DND-41 (cell line): Measurements from ENCODE around the gene IL1RAPL2.

Experiments
- ATAC-seq: fragments of 200-7000 bp; cut with Tn5 transposase; 3 replicates; pipeline ENCODE4 v1.9.1; 2021; ENCODE audit warnings: low read depth; ENCODE audit not compliant: insufficient read depth
- DNase-seq: peaks from one replicate; pipeline ENCODE4 v3.0.0-alpha.2; 2020
- H2AFZ ChIP-seq: 2 replicates; pipeline ENCODE4 v1.6.0; 2012; ENCODE audit warnings: low read depth, low read length
- H3K27ac ChIP-seq: 2 replicates; pipeline ENCODE4 v1.5.1; 2012; ENCODE audit warnings: low read length, inconsistent platforms
- H3K27me3 ChIP-seq: fragments of 200-600 bp; sonication (generic); 2 replicates; pipeline ENCODE4 v1.6.0; 2012; ENCODE audit warnings: low read length, mild to moderate bottlenecking, inconsistent platforms; ENCODE audit not compliant: insufficient read depth, poor library complexity
- H3K36me3 ChIP-seq: 2 replicates; pipeline ENCODE4 v1.5.1; 2012; ENCODE audit warnings: low read length, inconsistent platforms; ENCODE audit not compliant: insufficient read depth
- H3K4me1 ChIP-seq: 2 replicates; pipeline ENCODE4 v1.5.1; 2012; ENCODE audit warnings: mild to moderate bottlenecking, low read length; ENCODE audit not compliant: insufficient read depth
- H3K4me2 ChIP-seq: 2 replicates; pipeline ENCODE4 v1.6.0; 2012; ENCODE audit warnings: mild to moderate bottlenecking, moderate library complexity, low read length, inconsistent platforms; ENCODE audit not compliant: insufficient read depth
- H3K4me3 ChIP-seq, 2 experiments: fragments of 200-600 bp in 1 of 2; shearing (Covaris generic) in 1 of 2; 2 replicates each; pipeline ENCODE4 v1.5.1; 2012 to 2016; ENCODE audit warnings: inconsistent platforms in 2 of 2, low read length in 2 of 2, mild to moderate bottlenecking in 2 of 2, low read depth in 1 of 2, moderate library complexity in 1 of 2
- H3K79me2 ChIP-seq: 2 replicates; pipeline ENCODE4 v1.6.0; 2012; ENCODE audit warnings: low read length, inconsistent platforms; ENCODE audit not compliant: insufficient read depth
- H3K9ac ChIP-seq: 2 replicates; pipeline ENCODE4 v1.6.0; 2012; ENCODE audit warnings: low read depth, mild to moderate bottlenecking, inconsistent platforms, low read length, moderate library complexity
- H3K9me3 ChIP-seq: 2 replicates; pipeline ENCODE4 v1.5.1; 2012; ENCODE audit warnings: low read length, moderate library complexity, mild to moderate bottlenecking, inconsistent platforms; ENCODE audit not compliant: insufficient read depth, severe bottlenecking
- H4K20me1 ChIP-seq: 2 replicates; pipeline ENCODE4 v1.6.0; 2012; ENCODE audit warnings: low read length; ENCODE audit not compliant: insufficient read depth
- CTCF ChIP-seq: IDR thresholded peaks from 2 replicates; pipeline ENCODE4 v1.5.1; 2012; ENCODE audit warnings: borderline replicate concordance, low read length, moderate library complexity, mild to moderate bottlenecking; ENCODE audit not compliant: poor library complexity, severe bottlenecking; ENCODE audit errors: extremely low read depth
- EZH2 ChIP-seq: IDR thresholded peaks from 3 replicates; pipeline ENCODE4 v1.6.1; 2012; ENCODE audit warnings: borderline replicate concordance, low read depth, mild to moderate bottlenecking, moderate library complexity, low read length, inconsistent platforms; ENCODE audit not compliant: severe bottlenecking

Gene IL1RAPL2

GRCh38 chrX:104712515-104712914 lies 146.5 kb downstream of the IL1RAPL2 start:
- H3K27me3 ChIP-seq: no peaks in the 10 kb centered on the region
- TF ChIP-seq EZH2 (no peak), CTCF (no peak)
- H4K20me1 ChIP-seq: no peaks in the 10 kb centered on the region
- no peak overlapping the region for H3K9ac ChIP-seq
- no peak overlapping the region for H3K4me2 ChIP-seq
- no peaks in the 10 kb centered on the region for H3K79me2 ChIP-seq
- no peaks in the 10 kb centered on the region for H3K36me3 ChIP-seq
- H3K27ac ChIP-seq: no peak overlapping the region
- ATAC-seq: no peak
- H3K4me3 ChIP-seq: no peak overlapping the region
- no peaks in the 10 kb centered on the region for H3K9me3 ChIP-seq
- H2AFZ ChIP-seq: no peak overlapping the region
- H3K4me1 ChIP-seq: no peaks in the 10 kb centered on the region
- DNase-seq: no peak

GRCh38 chrX:104721854-104722253 lies 155.9 kb downstream of the IL1RAPL2 start:
- no peak overlapping the region for H3K9ac ChIP-seq
- H3K36me3 ChIP-seq: no peaks in the 10 kb centered on the region
- H3K79me2 ChIP-seq: no peaks in the 10 kb centered on the region
- H3K4me3 ChIP-seq: no peak overlapping the region
- H3K9me3 ChIP-seq: no peaks in the 10 kb centered on the region
- no peaks in the 10 kb centered on the region for H3K4me1 ChIP-seq
- ATAC-seq (no peak), DNase-seq (no peak)
- no peaks in the 10 kb centered on the region for H4K20me1 ChIP-seq
- H3K27ac ChIP-seq: no peak overlapping the region
- no peaks in the 10 kb centered on the region for H3K27me3 ChIP-seq
- H3K4me2 ChIP-seq: no peak overlapping the region
- H2AFZ ChIP-seq: no peak overlapping the region
- TF ChIP-seq CTCF (no peak), EZH2 (no peak)

- H3K9ac ChIP-seq: no peak overlapping the region
- H3K36me3 ChIP-seq: no peaks in the 10 kb centered on the region
- no peak overlapping the region for H3K27ac ChIP-seq
- TF ChIP-seq EZH2 (no peak), CTCF (no peak)
- H3K4me3 ChIP-seq: no peak overlapping the region
- no peaks in the 10 kb centered on the region for H4K20me1 ChIP-seq
- ATAC-seq: no peak
- H3K9me3 ChIP-seq: no peaks in the 10 kb centered on the region
- DNase-seq: no peak
- no peak overlapping the region for H2AFZ ChIP-seq
- no peaks in the 10 kb centered on the region for H3K27me3 ChIP-seq
- H3K79me2 ChIP-seq: no peaks in the 10 kb centered on the region
- no peak overlapping the region for H3K4me2 ChIP-seq
- H3K4me1 ChIP-seq: no peaks in the 10 kb centered on the region
Observed at GRCh38 chrX:104728456-104728855, 162.5 kb downstream of the IL1RAPL2 start.

GRCh38 chrX:104742355-104742754 lies 176.4 kb downstream of the IL1RAPL2 start:
- DNase-seq: no peak

More at GRCh38 chrX:104742355-104742754, 176.4 kb downstream of the IL1RAPL2 start:
- H3K9me3 ChIP-seq: no peaks in the 10 kb centered on the region
- no peak overlapping the region for H3K27ac ChIP-seq
- H4K20me1 ChIP-seq: no peaks in the 10 kb centered on the region
- no peak overlapping the region for H3K9ac ChIP-seq
- no peaks in the 10 kb centered on the region for H3K27me3 ChIP-seq
- no peak for TF ChIP-seq EZH2
- TF ChIP-seq CTCF: no peak
- H2AFZ ChIP-seq: no peak overlapping the region
- H3K36me3 ChIP-seq: no peaks in the 10 kb centered on the region
- no peak for ATAC-seq
- H3K4me1 ChIP-seq: no peaks in the 10 kb centered on the region
- no peaks in the 10 kb centered on the region for H3K79me2 ChIP-seq
- no peak overlapping the region for H3K4me2 ChIP-seq
- H3K4me3 ChIP-seq: no peak overlapping the region
